H9 (cell line): ENCODE measurements around the gene SYT3. TPM values are rescaled to one million over a fixed set of nuclear protein-coding genes. Genes with fewer than 3 reads are reported as not detected.
A peak's percentile ranks its signal among the peaks of the same experiment; 100 is the strongest.

Source experiments
- DNase-seq: peaks from one replicate; pipeline ENCODE4 v3.0.0-alpha.2; 2017
- H2AFZ ChIP-seq: one replicate; pipeline ENCODE4 v1.6.1; 2013; ENCODE audit warnings: mild to moderate bottlenecking, low read length, control low read depth, moderate library complexity
- H2AK5ac ChIP-seq: 2 replicates; pipeline ENCODE4 v1.6.1; 2013; ENCODE audit warnings: low read length, control low read depth, mixed read lengths; ENCODE audit not compliant: insufficient read length
- H2BK120ac ChIP-seq: one replicate; pipeline ENCODE4 v1.6.1; 2013; ENCODE audit warnings: low read depth, mild to moderate bottlenecking, low read length, control low read depth, inconsistent platforms; ENCODE audit not compliant: poor library complexity, severe bottlenecking
- H2BK12ac ChIP-seq: 2 replicates; pipeline ENCODE4 v1.6.1; 2013; ENCODE audit warnings: low read length, control low read depth, mixed read lengths, low read depth; ENCODE audit not compliant: insufficient read length
- H2BK15ac ChIP-seq: 2 replicates; pipeline ENCODE4 v1.6.1; 2013; ENCODE audit warnings: low read depth, low read length, control low read depth
- H2BK20ac ChIP-seq: one replicate; pipeline ENCODE4 v1.6.1; 2013; ENCODE audit warnings: low read depth, mild to moderate bottlenecking, low read length, control low read depth, inconsistent platforms; ENCODE audit not compliant: poor library complexity, severe bottlenecking
- H2BK5ac ChIP-seq: 2 replicates; pipeline ENCODE4 v1.6.1; 2013; ENCODE audit warnings: low read length, control low read depth, mixed read lengths; ENCODE audit not compliant: insufficient read length
- H3K14ac ChIP-seq: 2 replicates; pipeline ENCODE4 v1.6.1; 2013; ENCODE audit warnings: low read length, control low read depth; ENCODE audit not compliant: insufficient read depth
- H3K18ac ChIP-seq: 2 replicates; pipeline ENCODE4 v1.6.1; 2013; ENCODE audit warnings: low read depth, mild to moderate bottlenecking, mixed read lengths, low read length, control low read depth; ENCODE audit not compliant: insufficient read length
- H3K23ac ChIP-seq: 2 replicates; pipeline ENCODE4 v1.6.1; 2013; ENCODE audit warnings: low read length, control low read depth, mixed read lengths, low read depth; ENCODE audit not compliant: insufficient read length
- H3K23me2 ChIP-seq: 2 replicates; pipeline ENCODE4 v1.6.1; 2013; ENCODE audit warnings: low read depth, mild to moderate bottlenecking, mixed read lengths, low read length, control low read depth; ENCODE audit not compliant: insufficient read length, poor library complexity, severe bottlenecking
- H3K27ac ChIP-seq: 2 replicates; pipeline ENCODE4 v1.5.1; 2013; ENCODE audit warnings: low read length, control low read depth, mixed read lengths, low read depth; ENCODE audit not compliant: insufficient read length
- H3K27me3 ChIP-seq: 2 replicates; pipeline ENCODE4 v1.6.1; 2013; ENCODE audit warnings: low read length, control low read depth, inconsistent platforms; ENCODE audit not compliant: insufficient read depth
- H3K4ac ChIP-seq: 2 replicates; pipeline ENCODE4 v1.6.1; 2013; ENCODE audit warnings: low read depth, mild to moderate bottlenecking, control low read depth, inconsistent platforms, low read length, moderate library complexity
- H3K4me1 ChIP-seq: 2 replicates; pipeline ENCODE4 v1.6.1; 2013; ENCODE audit warnings: low read length, control low read depth, inconsistent platforms; ENCODE audit not compliant: insufficient read depth
- H3K4me2 ChIP-seq: 2 replicates; pipeline ENCODE4 v1.6.1; 2013; ENCODE audit warnings: low read length, control low read depth, mixed read lengths; ENCODE audit not compliant: insufficient read length, insufficient read depth
- H3K56ac ChIP-seq: 2 replicates; pipeline ENCODE4 v1.6.1; 2013; ENCODE audit warnings: low read depth, mild to moderate bottlenecking, mixed read lengths, low read length, control low read depth; ENCODE audit not compliant: insufficient read length
- H3K79me1 ChIP-seq: 2 replicates; pipeline ENCODE4 v1.6.1; 2013; ENCODE audit warnings: low read depth, mild to moderate bottlenecking, moderate library complexity, low read length, control low read depth, inconsistent platforms; ENCODE audit not compliant: insufficient read depth, poor library complexity, severe bottlenecking
- H3K79me2 ChIP-seq: 2 replicates; pipeline ENCODE4 v1.6.1; 2013; ENCODE audit warnings: low read length, control low read depth, inconsistent platforms; ENCODE audit not compliant: insufficient read depth
- H3K9ac ChIP-seq: 2 replicates; pipeline ENCODE4 v1.6.1; 2013; ENCODE audit warnings: low read length, control low read depth, mixed read lengths; ENCODE audit not compliant: insufficient read length; ENCODE audit errors: extremely low read depth
- H3K9me3 ChIP-seq: one replicate; pipeline ENCODE4 v1.6.1; 2013; ENCODE audit warnings: low read depth, low read length, inconsistent platforms; ENCODE audit not compliant: control insufficient read depth
- H3T11ph ChIP-seq: one replicate; pipeline ENCODE4 v1.6.1; 2013; ENCODE audit warnings: mild to moderate bottlenecking, low read length, control low read depth, inconsistent platforms
- H4K20me1 ChIP-seq: one replicate; pipeline ENCODE4 v1.6.1; 2013; ENCODE audit not compliant: control insufficient read depth, insufficient read length, insufficient read depth
- H4K5ac ChIP-seq: 2 replicates; pipeline ENCODE4 v1.6.1; 2013; ENCODE audit warnings: low read depth, mild to moderate bottlenecking, mixed read lengths, low read length, control low read depth; ENCODE audit not compliant: insufficient read length
- H4K8ac ChIP-seq: replicated peaks from 2 replicates; pipeline ENCODE4 v1.6.1; 2013; ENCODE audit warnings: low read length, control low read depth, mixed read lengths, low read depth; ENCODE audit not compliant: insufficient read length
- H4K91ac ChIP-seq: 2 replicates; pipeline ENCODE4 v1.6.1; 2013; ENCODE audit warnings: low read depth, mild to moderate bottlenecking, moderate library complexity, mixed read lengths, low read length, control low read depth; ENCODE audit not compliant: insufficient read length
- H3K27ac Mint-ChIP-seq, 3 experiments: 2 replicates in 2 of 3; 3 replicates in 1 of 3; pipeline ENCODE4 v1.8.0; 2020 to 2021; ENCODE audit warnings: mixed read lengths in 3 of 3, mild to moderate bottlenecking in 1 of 3, moderate library complexity in 1 of 3
- H3K27me3 Mint-ChIP-seq: 2 replicates; pipeline ENCODE4 v1.8.0; 2021; ENCODE audit warnings: low read depth, mild to moderate bottlenecking, moderate library complexity, mixed read lengths
- H3K36me3 Mint-ChIP-seq, 3 experiments: 2 replicates in 2 of 3; 3 replicates in 1 of 3; pipeline ENCODE4 v1.8.0; 2020 to 2021; ENCODE audit warnings: low read depth in 3 of 3, mixed read lengths in 3 of 3; ENCODE audit not compliant: insufficient read depth in 1 of 3
- H3K4me1 Mint-ChIP-seq, 2 experiments: 2 replicates each; pipeline ENCODE4 v1.8.0; 2020; ENCODE audit warnings: mixed read lengths in 2 of 2
- H3K4me3 Mint-ChIP-seq, 2 experiments: 2 replicates in 1 of 2; 3 replicates in 1 of 2; pipeline ENCODE4 v1.8.0; 2020 to 2021; ENCODE audit warnings: mild to moderate bottlenecking in 2 of 2, mixed read lengths in 2 of 2, moderate library complexity in 1 of 2
- H3K9me3 Mint-ChIP-seq, 2 experiments: 2 replicates in 1 of 2; 3 replicates in 1 of 2; pipeline ENCODE4 v1.8.0; 2020; ENCODE audit warnings: mild to moderate bottlenecking in 2 of 2, mixed read lengths in 2 of 2, moderate library complexity in 1 of 2
- WGBS: extraction: QIAGEN DNeasy Blood & Tissue Kit; methylation state at CpG from one replicate; pipeline ENCODE4 v1.1.7; 2013; ENCODE audit warnings: missing lambda C conversion rate, low lambda C conversion rate, mixed read lengths; ENCODE audit not compliant: insufficient read length; ENCODE audit errors: extremely low coverage; 5-methylcytosine and 5-hydroxymethylcytosine counted together
- total RNA-seq: library from RNA; stranded (reverse); gene quantifications from 2 replicates; pipeline ENCODE4 v1.2.1, GENCODE V29; 2021
- TF ChIP-seq, protein P1 (sequence below): fragments of 200-600 bp; sonication (generic); conservative IDR thresholded peaks from 3 replicates; pipeline ENCODE4 v1.8.0; 2021; ENCODE audit warnings: antibody characterized with exemption, mild to moderate bottlenecking

SYT3 gene
- total RNA-seq, 1 experiment from 2014 or later = 3.1 TPM

DNA sequence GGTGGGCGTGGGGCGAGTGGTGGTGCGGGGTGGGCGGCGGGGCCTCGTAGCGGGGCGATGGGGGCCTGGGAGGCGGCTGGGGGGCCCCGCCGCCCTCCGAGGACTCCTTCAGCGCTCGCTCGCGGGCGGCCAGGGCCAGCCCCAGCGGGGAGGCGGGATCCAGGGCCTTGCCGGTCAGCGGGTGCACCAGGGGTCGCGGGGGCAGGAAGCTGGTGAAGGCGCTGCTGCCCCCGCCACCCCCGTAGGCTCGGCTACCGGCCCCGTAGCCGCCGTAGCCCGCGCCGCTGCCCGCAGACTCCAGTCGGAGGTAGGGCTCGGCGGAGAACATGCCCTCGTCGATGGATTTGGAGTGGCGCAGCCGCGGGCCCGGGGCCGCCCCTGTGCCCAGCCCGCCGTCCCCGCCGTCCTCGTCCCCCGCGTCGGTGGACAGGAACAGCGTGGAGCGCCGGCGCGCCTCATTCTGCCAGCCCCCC is 28.1 kb upstream of the SYT3 start:
- Histone ChIP-seq H3K23me2 (no peaks in the 10 kb centered on the region), H3T11ph (no peak overlapping the region), H3K79me1 (no peaks in the 10 kb centered on the region), H3K23ac (no peak overlapping the region), H3K27ac (no peak overlapping the region), H2BK5ac (no peak overlapping the region), H4K20me1 (no peaks in the 10 kb centered on the region), H2BK120ac (no peak overlapping the region), H4K8ac (no peak overlapping the region), H3K14ac (no peak overlapping the region), H2AK5ac (no peak overlapping the region), H3K79me2 (no peaks in the 10 kb centered on the region), H2BK12ac (no peak overlapping the region), H4K91ac (no peak overlapping the region), H3K9me3 (no peaks in the 10 kb centered on the region), H2BK15ac (no peak overlapping the region), H3K56ac (no peak overlapping the region), H3K18ac (no peak overlapping the region), H3K27me3 (peaks cover 14% of the 10 kb centered on the region; the same call in 1 of the 2 replicates), H2AFZ (no peak overlapping the region), H3K4ac (no peak overlapping the region), H3K4me2 (peak overlapping the region; percentile 9), H3K9ac (no peak overlapping the region), H2BK20ac (no peak overlapping the region), H3K4me1 (no peaks in the 10 kb centered on the region), H4K5ac (no peak overlapping the region)
- Mint-ChIP-seq H3K27ac (no peak overlapping the region), H3K36me3 (peaks cover 0 to 7% (median 2%) of the 10 kb centered on the region in 3 experiments; a peak in 3 of 7 replicates), H3K4me1 (peaks cover 4 to 17% of the 10 kb centered on the region in 2 experiments), H3K4me3 (no peak overlapping the region), H3K27me3 (peaks cover 89% of the 10 kb centered on the region), H3K9me3 (peaks cover 0 to 12% of the 10 kb centered on the region in 2 experiments; a peak in 3 of 5 replicates)
- WGBS = no CpG with 5 or more reads among the region's 58 CpGs
- no peak for DNase-seq
- TF ChIP-seq, protein P1, sequence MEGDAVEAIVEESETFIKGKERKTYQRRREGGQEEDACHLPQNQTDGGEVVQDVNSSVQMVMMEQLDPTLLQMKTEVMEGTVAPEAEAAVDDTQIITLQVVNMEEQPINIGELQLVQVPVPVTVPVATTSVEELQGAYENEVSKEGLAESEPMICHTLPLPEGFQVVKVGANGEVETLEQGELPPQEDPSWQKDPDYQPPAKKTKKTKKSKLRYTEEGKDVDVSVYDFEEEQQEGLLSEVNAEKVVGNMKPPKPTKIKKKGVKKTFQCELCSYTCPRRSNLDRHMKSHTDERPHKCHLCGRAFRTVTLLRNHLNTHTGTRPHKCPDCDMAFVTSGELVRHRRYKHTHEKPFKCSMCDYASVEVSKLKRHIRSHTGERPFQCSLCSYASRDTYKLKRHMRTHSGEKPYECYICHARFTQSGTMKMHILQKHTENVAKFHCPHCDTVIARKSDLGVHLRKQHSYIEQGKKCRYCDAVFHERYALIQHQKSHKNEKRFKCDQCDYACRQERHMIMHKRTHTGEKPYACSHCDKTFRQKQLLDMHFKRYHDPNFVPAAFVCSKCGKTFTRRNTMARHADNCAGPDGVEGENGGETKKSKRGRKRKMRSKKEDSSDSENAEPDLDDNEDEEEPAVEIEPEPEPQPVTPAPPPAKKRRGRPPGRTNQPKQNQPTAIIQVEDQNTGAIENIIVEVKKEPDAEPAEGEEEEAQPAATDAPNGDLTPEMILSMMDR = no peak
